AG09319 (cell line): Measurements from ENCODE around the gene TAOK2.

Experiments used
- DNase-seq: peaks from one replicate; pipeline ENCODE4 v3.0.0-alpha.2; 2010; ENCODE audit warnings: low read depth; ENCODE audit errors: extremely low read depth
- CTCF ChIP-seq: IDR thresholded peaks from 2 replicates; pipeline ENCODE4 v1.5.1; 2011; ENCODE audit warnings: low read depth, mild to moderate bottlenecking, inconsistent platforms, low read length, moderate library complexity

TAOK2 gene

GRCh38 chr16:29991571-29991904 is 17.9 kb downstream of the TAOK2 start:
- no peak for TF ChIP-seq CTCF
- no peak for DNase-seq

DNA sequence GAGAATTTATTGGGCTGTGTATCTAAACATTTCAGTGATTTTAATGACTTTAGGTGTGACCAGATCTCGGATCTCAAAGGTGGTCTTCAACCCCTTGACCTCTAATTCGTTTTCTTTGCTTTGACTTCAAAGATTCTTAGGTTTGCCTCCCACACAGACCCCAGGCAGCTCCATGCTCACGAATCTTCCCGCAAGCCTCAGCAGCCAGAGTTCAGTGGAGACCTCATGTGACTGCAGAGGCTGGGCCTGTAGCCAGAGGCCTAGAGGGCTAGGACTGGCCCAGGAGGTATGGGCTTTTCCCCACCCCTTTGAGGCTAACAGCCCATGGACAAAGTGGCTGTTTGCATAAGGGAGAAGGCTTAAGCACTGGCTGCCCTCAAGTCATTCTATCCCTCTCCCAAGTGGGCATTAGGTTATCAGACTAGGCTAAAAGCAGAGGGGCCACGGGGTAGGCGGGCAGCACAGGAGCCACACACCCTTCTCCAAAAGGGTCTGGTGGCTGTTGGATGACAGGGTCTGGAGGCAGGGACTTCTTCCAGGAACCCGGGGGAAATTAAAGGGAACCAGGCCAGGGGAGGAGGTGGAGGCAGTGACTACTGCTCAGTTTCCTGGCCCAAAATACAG is 18.8 kb downstream of the TAOK2 start:
- no peak for DNase-seq
- no peak for TF ChIP-seq CTCF

DNA sequence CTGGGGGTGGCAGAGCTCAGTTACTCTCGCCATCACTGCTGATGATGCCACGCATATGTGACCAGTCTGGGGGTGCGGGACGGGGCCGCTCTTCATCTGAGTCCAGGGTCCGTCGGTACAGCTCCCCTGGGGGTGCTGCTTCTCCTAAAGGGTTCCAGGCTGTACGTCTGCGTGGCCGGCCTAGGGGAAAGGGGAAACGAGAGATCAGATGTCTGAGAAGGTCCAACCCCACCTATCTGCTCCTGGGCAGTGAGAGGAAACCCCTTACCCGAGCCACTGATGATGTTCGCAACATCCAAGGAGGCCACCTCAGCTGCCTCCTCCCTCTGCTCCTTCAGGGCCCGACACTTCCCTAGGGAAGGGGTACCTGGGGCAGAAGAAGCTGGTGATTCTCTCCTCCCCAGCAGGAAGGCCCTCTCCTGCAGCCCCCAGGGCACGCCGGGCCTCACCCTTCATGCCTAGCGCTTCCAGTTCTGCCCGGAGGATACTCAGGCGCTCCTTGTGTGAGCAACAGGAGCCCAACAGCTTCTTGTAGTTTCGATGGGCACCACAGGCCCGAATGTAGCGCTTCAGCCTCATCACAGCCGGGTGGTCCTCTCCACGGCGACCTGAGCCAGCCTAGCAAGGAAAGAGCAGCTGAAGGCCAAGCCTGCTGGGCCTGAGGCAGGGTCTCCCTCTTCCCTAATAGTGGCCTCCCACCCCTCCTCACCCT is 19.7 kb downstream of the TAOK2 start:
- DNase-seq = no peak
- no peak for TF ChIP-seq CTCF

DNA sequence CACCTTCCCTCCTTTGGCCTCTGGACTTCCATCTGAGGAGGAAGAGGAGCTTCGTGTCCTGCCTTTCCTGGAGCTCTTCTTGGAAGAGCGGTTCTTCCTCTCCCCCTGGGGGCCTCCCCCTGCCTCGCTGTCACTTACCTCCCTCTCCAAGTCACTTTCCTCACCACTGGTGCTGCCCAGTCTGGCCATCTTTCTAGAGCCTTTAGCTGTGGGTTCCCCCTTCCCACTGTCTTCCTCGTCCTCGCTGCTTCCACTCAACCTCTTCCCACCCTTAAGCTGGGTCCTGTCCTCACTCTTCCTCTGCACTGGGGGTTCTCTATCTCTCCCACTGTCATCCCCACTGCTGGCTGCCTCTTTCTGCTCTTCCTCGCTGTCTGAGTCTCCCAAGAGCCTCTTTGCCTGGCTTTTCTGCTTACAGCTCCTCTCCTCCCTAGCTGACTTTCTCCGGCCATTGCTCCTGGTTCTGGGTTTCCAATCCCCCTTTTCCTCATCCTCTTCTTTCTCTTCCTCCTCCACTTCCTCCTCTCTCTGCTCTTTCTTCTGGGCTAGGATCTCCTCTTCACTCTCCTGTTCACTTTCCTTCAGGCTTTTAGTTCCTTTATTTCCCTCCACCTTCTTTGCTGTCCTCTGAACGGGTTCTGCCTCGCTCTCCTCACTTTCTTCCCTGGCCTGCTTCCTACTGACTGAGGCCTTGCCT is 20.4 kb downstream of the TAOK2 start:
- DNase-seq = no peak
- no peak for TF ChIP-seq CTCF

DNA sequence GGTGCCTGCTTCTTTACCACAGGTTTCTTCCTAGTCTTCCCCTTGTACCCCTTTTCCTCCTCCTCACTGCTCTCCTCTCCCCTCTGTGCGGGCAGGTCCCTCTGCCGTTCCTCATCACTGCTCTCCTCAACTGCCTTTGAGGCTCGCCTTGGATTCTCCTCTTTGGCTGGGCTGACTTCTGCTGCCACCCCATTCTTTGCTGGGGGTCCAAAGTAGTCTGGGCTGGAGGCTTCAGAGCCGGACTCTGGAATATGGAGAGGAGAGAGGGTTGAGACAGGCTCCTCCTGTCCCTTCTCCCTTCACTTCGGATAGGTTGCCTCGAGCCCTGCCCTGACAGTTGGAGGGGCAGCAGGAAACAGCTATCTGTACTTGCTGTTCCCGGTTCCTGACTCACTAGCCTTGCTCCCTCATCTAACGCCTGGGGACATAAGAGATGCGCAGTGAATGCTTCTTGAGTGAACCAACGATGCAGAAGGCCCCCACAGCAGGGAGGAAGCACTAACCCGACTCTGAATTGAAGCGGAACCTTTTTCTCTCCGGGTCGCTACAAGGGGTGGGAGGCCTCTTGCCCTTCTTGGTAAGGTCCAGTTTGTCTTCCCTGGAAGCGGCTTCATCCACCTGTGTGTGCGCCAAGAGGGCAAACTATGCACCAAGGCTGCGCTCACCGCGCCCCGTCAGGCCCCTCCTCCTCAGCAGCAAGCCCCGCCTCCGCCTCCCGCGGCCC is 21.1 kb downstream of the TAOK2 start:
- DNase-seq = no peak
- no peak for TF ChIP-seq CTCF

GRCh38 chr16:29995324-29995910 is 21.7 kb downstream of the TAOK2 start, which contains the start of gene HIRIP3:
HIRIP3 (minus strand) TSS chr16:29995617; CDS start chr16:29995605, 12 bp downstream.
- no peak for TF ChIP-seq CTCF
- peak; percentile 38 for DNase-seq
